Measurements from ENCODE around the gene VWC2. TPM values are rescaled to one million over a fixed set of nuclear protein-coding genes. Genes with fewer than 3 reads are reported as not detected.

VWC2 gene
- total and polyA plus RNA-seq, 2 donors (not counting 1 experiment from before 2014, with no cell fraction given) = not detected

DNA sequence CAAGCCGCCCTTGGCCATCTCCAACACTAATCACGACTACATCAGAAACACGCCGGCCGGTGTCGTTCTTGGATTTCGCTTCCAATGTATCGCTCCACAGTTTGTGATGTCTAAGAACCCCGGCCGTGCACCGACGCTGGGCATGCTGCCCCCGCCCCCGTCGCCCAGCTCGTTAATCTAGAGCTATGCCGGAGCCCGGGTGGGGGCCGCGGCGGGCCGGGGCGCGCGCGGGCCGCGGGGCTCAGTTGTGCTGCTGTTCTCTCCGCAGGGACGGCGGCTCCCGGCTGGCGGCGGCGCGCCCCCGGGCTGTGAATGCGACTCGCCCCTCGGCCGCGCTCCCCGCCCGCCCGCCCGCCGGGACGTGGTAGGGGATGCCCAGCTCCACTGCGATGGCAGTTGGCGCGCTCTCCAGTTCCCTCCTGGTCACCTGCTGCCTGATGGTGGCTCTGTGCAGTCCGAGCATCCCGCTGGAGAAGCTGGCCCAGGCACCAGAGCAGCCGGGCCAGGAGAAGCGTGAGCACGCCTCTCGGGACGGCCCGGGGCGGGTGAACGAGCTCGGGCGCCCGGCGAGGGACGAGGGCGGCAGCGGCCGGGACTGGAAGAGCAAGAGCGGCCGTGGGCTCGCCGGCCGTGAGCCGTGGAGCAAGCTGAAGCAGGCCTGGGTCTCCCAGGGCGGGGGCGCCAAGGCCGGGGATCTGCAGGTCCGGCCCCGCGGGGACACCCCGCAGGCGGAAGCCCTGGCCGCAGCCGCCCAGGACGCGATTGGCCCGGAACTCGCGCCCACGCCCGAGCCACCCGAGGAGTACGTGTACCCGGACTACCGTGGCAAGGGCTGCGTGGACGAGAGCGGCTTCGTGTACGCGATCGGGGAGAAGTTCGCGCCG lies 1.9 kb downstream of the VWC2 start:
- H3K27ac ChIP-seq (ENCODE audit: insufficient read depth, low read length) = no peak overlapping the region
- peaks cover 17% of the 10 kb centered on the region for H3K27me3 ChIP-seq (ENCODE audit: control insufficient read depth, insufficient read depth, low read length)
- H3K4me3 ChIP-seq (replicated peaks in 1 of 4; ENCODE audit: control extremely low read depth in 1 of 4, insufficient read depth in 1 of 4, low read depth in 3 of 4, low read length in 4 of 4) = no peak overlapping the region
- no peak for TF ChIP-seq EZH2 (IDR thresholded peaks at IDR 0.05; ENCODE audit: low read length, missing control alignments)
- TF ChIP-seq CTCF (conservative IDR thresholded peaks at IDR 0.05 in 1 of 2, IDR thresholded peaks at IDR 0.05 in 1 of 2; ENCODE audit: low read depth in 1 of 2, low read length in 2 of 2) = no peak
- no peak overlapping the region for H3K4me2 ChIP-seq (ENCODE audit: extremely low read depth, insufficient read depth, low read length)
- H4K20me1 ChIP-seq (ENCODE audit: control insufficient read depth, extremely low read depth, insufficient read depth, low read length) = no peaks in the 10 kb centered on the region
- H3K9me3 ChIP-seq (ENCODE audit: control insufficient read depth, insufficient read depth, low read depth, low read length) = no peaks in the 10 kb centered on the region
- no peak for DNase-seq (ENCODE audit: low read depth in 2 of 2)
- H3K79me2 ChIP-seq (ENCODE audit: control insufficient read depth, insufficient read depth, low read length) = no peaks in the 10 kb centered on the region
- H3K9ac ChIP-seq (ENCODE audit: insufficient read depth, low read length) = no peak overlapping the region
- H3K4me1 ChIP-seq (ENCODE audit: control insufficient read depth, extremely low read depth, insufficient read depth, low read length) = no peaks in the 10 kb centered on the region
- no peaks in the 10 kb centered on the region for H3K36me3 ChIP-seq (ENCODE audit: control insufficient read depth, insufficient read depth, low read length)
- H2AFZ ChIP-seq (ENCODE audit: low read length) = no peak overlapping the region

- Histone ChIP-seq H3K9ac (ENCODE audit: insufficient read depth, low read length) (no peak overlapping the region), H4K20me1 (ENCODE audit: control insufficient read depth, extremely low read depth, insufficient read depth, low read length) (no peaks in the 10 kb centered on the region), H3K27ac (ENCODE audit: insufficient read depth, low read length) (no peak overlapping the region), H3K4me3 (replicated peaks in 1 of 4; ENCODE audit: control extremely low read depth in 1 of 4, insufficient read depth in 1 of 4, low read depth in 3 of 4, low read length in 4 of 4) (no peak overlapping the region), H3K9me3 (ENCODE audit: control insufficient read depth, insufficient read depth, low read depth, low read length) (no peaks in the 10 kb centered on the region), H3K79me2 (ENCODE audit: control insufficient read depth, insufficient read depth, low read length) (no peaks in the 10 kb centered on the region), H3K36me3 (ENCODE audit: control insufficient read depth, insufficient read depth, low read length) (no peaks in the 10 kb centered on the region), H2AFZ (ENCODE audit: low read length) (no peak overlapping the region), H3K27me3 (ENCODE audit: control insufficient read depth, insufficient read depth, low read length) (peaks cover 17% of the 10 kb centered on the region), H3K4me2 (ENCODE audit: extremely low read depth, insufficient read depth, low read length) (no peak overlapping the region), H3K4me1 (ENCODE audit: control insufficient read depth, extremely low read depth, insufficient read depth, low read length) (no peaks in the 10 kb centered on the region)
- TF ChIP-seq CTCF (conservative IDR thresholded peaks at IDR 0.05 in 1 of 2, IDR thresholded peaks at IDR 0.05 in 1 of 2; ENCODE audit: low read depth in 1 of 2, low read length in 2 of 2) (no peak), EZH2 (IDR thresholded peaks at IDR 0.05; ENCODE audit: low read length, missing control alignments) (no peak)
- DNase-seq (ENCODE audit: low read depth in 2 of 2) = no peak
These were observed 2.6 kb downstream of the VWC2 start for GRCh38 chr7:49775949-49776443.

DNA sequence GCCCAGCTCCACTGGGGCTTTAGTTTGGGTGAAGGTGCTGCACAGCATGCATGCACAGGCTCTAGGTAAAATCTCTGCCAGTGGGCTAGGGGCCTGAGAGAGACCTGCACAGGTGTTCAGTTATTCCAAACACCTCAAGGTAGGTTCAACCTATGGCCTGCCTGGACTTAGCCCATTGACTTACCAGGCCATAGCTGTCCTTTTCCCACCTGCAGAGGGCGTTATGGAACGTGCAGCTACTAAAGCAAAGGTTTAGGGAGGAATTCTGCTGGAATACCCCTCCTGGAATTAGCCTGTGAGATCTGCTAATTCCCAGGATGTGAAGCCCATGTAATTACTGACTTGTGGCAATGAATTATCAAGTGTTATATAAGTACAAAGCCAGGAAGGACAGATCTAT lies 3.6 kb downstream of the VWC2 start:
- no peaks in the 10 kb centered on the region for H3K79me2 ChIP-seq (ENCODE audit: control insufficient read depth, insufficient read depth, low read length)
- DNase-seq (ENCODE audit: low read depth in 2 of 2) = no peak
- H3K27me3 ChIP-seq (ENCODE audit: control insufficient read depth, insufficient read depth, low read length) = peaks cover 17% of the 10 kb centered on the region
- no peaks in the 10 kb centered on the region for H4K20me1 ChIP-seq (ENCODE audit: control insufficient read depth, extremely low read depth, insufficient read depth, low read length)
- no peaks in the 10 kb centered on the region for H3K9me3 ChIP-seq (ENCODE audit: control insufficient read depth, insufficient read depth, low read depth, low read length)
- H2AFZ ChIP-seq (ENCODE audit: low read length) = no peak overlapping the region
- no peak overlapping the region for H3K4me3 ChIP-seq (replicated peaks in 1 of 4; ENCODE audit: control extremely low read depth in 1 of 4, insufficient read depth in 1 of 4, low read depth in 3 of 4, low read length in 4 of 4)
- H3K9ac ChIP-seq (ENCODE audit: insufficient read depth, low read length) = no peak overlapping the region
- H3K4me2 ChIP-seq (ENCODE audit: extremely low read depth, insufficient read depth, low read length) = no peak overlapping the region
- no peaks in the 10 kb centered on the region for H3K36me3 ChIP-seq (ENCODE audit: control insufficient read depth, insufficient read depth, low read length)
- H3K4me1 ChIP-seq (ENCODE audit: control insufficient read depth, extremely low read depth, insufficient read depth, low read length) = no peaks in the 10 kb centered on the region
- TF ChIP-seq CTCF (conservative IDR thresholded peaks at IDR 0.05 in 1 of 2, IDR thresholded peaks at IDR 0.05 in 1 of 2; ENCODE audit: low read depth in 1 of 2, low read length in 2 of 2) (no peak), EZH2 (IDR thresholded peaks at IDR 0.05; ENCODE audit: low read length, missing control alignments) (no peak)
- no peak overlapping the region for H3K27ac ChIP-seq (ENCODE audit: insufficient read depth, low read length)
